Raji (cell line): Measurements from ENCODE around the gene RNF26.

Experiments
- POLR2A ChIP-seq: IDR thresholded peaks from 2 replicates; pipeline ENCODE4 v1.6.1; 2011; ENCODE audit warnings: low read depth, low read length, control low read depth; ENCODE audit not compliant: insufficient read depth

RNF26 gene

DNA sequence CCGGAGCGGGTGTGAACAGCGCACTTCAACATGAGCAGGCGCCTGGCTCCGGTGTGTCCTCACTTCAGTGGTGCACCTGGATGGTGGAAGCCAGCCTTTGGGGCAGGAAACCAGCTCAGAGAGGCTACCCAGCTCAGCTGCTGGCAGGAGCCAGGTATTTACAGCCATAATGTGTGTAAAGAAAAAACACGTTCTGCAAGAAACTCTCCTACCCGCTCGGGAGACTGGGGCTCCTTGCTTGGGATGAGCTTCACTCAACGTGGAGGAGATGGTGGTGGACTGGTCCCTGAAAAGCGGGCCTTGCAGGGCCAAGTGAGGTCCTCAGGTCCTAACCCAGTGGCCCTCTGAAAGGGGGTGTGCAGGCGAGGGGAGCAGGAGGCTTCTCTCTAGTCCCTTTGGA lies 24.9 kb upstream of the RNF26 start:
- TF ChIP-seq POLR2A, result no peak

DNA sequence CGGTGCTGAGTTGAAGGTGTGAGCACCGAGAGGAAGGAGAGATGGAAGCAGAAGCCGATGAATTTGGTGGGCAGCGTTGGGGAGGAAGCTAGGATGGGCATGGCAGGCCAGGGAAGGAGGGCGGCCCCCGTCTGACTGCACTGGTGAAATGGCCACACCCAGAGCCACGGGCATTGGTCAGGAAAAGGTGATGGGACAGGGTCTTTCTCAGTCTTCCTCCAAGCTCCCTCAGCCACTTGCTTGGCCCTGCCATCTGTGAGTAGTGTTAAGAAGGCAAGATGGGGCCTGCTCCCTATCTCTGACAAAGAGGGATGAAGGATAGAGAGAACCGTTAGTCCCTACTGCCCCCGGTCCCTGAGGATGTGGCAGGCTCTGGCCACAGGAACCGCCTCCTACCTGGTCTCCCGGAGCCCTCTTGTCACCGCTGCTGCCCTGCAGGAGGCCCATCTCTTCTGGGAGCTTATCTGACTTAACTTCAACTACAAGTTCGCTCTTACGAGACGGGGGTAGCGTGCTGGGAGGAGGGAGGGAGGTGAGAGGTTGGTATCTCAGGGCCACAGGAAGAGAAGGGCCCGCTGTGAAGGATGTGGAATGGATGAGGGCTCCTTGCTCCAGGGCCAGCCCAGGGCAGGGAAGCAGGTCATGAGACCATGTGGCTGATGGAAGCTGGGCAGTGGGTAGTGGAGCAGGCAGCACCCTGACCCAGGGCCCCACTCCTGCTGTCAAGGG lies 24.2 kb upstream of the RNF26 start:
- TF ChIP-seq POLR2A, result no peak

DNA sequence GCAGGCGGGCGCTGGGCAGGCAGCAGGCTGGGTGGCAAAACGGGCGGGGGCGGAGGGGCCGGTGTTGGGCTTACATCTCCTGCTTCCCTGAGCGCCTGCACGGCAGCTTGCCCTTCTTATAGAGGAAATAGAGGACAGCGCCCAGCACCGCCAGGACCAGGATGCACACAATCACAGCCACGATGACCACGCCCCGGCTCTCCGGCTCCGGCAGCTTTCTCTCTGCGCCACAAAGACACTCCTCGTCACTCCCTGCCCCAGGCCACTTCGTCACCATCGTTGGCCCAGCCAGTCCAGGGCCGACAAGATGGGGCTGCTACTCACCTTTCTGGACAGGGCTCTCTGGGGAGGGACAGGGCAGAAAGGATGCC lies 23.7 kb upstream of the RNF26 start:
- TF ChIP-seq POLR2A, result no peak

DNA sequence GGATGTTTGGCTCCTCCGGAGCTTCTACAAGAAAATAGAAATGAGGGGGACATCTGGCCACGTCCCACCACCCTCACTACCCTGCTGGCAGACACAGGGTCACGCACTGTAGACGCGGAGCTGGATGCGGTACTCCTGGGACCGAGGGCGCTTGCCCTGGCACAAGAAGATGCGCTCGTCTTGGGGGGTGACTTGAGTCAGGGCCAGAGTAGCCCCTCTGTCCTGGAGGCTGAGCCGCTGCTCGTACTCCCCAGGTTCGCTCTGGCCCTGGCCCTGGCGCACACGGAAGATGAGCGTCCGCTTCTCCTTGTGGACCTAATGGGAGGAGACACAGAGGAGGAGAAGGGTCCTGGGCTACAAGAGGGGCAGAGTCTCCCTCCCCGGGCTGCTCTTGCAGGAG lies 19.6 kb upstream of the RNF26 start:
- TF ChIP-seq POLR2A, result no peak

DNA sequence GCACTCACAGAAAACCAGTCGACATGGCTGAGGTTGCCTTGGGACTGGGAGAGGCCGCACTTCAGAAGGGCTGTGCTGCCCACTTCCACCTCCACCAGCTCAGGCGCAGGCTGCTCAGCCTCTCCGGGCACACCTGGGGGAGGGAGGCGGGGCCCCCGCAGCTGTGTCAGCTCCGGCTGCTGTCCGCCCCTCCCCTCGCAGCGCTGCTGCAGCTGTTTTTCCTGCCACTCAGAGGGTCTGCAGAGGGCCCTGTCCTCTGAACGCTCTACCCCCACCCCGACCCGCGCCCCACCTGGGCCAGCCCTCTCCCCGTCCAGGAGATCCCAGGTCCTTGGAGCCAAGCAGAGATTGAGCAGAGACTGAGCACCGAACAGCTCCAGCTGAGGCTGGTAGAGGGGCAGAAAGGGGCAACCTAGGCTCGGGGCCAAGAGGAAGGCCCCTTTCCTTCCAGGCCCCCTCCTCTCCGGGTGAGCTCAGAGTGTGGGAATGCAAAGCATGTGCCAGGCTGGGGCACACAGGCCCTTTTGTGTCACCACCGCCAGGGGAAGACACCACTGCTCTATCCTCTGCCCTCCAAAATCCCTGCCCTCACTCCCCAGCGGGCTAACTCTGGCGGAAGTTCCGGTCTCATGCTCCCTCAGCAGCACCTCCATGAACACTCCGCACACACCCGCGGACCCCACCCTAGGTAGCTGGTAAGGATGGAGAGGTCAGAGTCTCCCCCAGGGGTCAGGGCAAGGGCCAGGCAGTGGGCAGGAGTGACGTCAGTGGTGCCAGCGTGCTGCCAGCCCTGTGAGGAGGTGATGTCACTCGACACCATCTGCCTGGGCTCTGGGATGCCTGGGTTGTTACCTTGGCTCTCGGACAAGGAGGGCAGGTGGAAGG lies 19.0 kb upstream of the RNF26 start:
- peak; percentile 45; the same call in 1 of the 2 replicates for TF ChIP-seq POLR2A

DNA sequence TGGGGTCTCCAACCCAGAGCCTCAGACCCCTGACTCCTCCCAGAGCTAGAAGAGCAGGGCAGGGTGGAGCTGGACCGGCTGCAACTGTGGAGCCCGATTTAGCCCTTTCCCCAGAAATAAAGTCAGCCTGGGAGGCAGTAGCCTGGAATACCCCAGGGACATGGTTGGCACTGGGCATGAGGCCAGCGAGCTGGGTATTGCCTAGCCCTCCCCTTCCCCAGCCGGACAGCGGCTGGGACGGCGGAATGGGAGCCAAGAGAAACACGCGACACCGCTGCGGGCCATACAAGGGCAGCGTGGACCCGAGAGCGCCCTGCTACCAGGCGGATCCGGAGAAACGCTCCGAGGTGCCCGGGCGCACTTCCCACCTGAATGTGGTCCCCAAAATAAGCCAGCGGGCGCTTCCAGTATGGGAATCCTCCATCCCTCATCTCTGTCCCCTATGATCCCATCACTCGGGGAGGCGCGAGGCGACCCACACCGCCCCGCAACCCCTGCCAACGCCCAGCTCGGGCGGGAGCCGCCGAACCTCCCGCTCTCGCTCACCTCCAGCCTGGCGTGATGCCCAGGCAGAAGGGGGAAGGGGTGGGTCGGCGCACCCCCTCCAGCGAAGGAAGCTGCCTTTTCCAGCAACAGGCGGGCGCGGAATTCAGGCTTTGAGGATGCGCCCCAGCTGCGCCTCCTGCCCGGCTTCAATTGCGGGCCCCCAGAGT lies 18.2 kb upstream of the RNF26 start:
- TF ChIP-seq POLR2A, result no peak

DNA sequence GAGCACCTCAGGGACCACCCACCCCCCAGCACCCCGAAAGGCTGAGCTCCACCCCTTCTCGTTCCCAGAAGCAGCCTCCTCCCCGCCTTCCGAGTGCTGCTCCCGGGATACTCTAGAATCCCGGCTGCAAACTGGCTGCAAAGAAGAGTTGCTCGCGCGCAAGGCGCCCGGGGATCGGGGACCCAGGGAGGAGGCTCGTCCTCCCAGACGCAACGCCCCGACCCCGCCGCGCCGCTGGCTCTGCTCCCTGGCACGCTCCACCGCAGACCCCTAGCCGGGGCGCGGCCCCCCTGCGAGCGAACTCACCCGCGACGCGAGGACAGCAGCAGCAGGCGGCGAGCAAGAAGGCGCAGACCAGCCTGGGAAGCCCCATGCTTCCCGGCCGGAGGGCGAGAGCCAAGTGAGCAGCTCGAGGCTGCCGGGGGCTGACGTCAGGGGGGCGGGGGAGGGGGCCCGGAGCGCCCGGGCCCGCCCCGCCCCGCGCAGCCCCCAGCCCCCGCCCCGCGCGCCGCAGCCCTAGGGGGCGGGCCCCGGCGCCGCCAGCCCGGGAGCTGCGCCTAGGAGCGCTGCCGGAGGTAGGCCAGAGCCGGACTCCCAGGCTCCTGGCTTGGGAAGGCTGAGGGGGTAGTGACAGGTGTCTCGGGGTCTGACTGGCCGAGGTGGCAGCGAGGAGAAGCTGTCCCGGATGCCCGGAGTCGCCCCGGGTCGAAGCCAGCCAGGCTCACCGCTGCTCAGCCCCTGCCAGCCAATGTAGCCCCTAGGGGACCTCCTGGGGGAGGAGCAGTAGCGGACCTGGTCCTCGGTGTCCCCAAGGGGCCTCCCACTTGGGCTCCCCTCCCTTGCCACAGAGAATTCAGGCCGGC lies 17.4 kb upstream of the RNF26 start, which contains the start of gene MCAM:
TSS of gene MCAM (minus strand) at position 402 of the 863 bp plus-strand sequence. CDS start at position 373, 29 bp downstream.
- no peak for TF ChIP-seq POLR2A

DNA sequence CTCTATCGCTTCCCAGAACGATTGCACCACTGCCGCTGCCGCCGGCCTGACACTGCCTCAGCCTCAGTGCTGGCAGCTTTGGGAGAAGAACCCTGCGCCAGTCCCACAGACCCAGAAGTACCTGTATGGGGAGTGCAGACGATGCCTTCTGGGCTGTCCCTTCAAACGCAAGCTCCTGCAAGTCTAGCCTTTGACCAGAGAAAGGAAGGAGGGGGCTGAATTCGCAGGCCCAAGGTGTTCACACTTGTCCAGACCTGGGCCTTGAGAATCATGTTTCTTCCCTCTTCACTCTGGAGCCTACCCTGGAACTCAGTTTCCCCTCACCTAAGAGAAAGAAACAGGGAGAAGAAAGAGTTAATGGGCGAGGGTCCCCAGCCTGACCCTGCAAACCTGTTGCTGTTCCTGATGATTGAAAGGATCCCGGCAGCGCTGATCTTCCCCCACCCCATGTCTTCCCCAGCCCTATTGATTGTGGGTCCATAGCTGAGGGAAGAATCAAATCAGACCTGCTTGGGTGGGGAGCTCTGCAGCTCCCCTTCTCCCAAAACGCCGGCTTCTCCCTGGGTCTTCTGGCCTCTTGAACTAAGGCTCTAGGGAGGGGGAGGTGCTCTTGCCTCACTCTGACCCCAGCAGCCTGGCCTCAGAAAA lies 16.6 kb upstream of the RNF26 start:
- no peak for TF ChIP-seq POLR2A

DNA sequence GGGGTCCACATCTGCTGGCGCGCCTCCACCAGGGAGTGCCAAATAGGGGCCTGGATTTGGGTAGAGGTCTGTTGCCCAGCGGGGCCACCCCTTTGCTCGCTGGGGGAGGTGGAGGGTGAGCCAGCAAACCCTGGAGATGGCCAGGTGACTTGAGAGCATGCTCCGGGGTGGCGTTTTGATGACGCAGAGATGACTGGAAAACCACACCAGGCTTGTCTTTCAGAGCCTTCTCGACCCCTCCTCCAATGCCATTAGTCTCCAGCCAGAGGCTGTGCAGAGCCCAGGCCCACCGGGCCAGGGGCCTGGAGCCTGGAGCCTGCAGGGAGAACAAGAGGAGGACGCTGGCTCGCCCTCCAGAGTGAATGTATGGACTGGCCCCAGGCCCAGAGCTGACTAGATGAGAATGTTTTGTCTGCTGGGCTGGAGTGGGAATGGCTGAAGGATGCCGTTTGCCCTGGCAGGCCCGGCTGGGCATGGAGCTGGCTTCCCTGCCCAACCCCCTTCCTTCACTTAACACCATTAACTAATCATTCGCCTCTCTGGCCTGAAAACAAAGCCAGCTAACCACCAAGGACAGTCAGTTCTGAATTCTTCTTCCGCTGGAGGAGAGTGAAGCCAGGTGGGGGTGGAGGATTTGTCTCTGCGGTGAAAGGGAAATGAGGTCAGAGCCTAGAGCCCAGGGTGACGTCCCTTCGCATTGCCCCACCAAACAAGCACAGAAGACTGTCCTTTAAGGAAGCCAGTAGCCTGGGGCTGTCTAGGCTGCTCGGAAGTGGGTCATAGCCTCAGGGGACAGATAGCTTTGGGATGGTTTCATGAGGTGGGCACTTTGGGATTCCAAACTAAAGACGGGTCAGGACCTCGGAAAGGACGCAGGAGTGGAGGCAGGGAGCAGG lies 15.8 kb upstream of the RNF26 start:
- TF ChIP-seq POLR2A, result no peak

DNA sequence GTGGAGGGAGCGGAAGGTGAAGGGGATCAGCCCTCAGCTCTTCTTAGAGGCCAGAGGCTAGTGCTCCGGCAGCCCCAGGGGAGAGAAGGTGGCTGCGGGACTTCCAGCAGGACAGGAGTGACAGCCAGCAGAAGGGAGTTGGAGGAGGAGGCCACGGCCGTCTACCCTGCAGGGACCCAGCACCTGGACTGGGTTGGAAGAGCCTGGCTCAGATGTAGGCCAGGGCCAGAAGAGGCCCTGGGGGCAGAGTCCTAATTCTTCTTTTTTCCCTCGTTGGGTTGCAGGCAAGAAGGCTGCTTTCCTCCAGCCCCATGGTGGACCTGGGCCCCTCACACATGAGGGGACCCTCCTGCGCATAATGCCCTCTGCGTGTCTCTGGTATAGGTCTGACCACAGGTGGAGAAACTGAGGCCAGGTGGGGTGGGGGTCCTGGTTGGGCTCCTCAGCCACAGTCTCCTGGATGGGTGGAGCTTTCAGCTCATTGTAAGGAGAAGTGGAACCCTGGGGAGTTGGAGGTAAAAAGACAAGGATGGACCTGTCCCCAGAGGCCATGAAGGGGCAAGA lies 15.1 kb upstream of the RNF26 start:
- TF ChIP-seq POLR2A, result no peak

DNA sequence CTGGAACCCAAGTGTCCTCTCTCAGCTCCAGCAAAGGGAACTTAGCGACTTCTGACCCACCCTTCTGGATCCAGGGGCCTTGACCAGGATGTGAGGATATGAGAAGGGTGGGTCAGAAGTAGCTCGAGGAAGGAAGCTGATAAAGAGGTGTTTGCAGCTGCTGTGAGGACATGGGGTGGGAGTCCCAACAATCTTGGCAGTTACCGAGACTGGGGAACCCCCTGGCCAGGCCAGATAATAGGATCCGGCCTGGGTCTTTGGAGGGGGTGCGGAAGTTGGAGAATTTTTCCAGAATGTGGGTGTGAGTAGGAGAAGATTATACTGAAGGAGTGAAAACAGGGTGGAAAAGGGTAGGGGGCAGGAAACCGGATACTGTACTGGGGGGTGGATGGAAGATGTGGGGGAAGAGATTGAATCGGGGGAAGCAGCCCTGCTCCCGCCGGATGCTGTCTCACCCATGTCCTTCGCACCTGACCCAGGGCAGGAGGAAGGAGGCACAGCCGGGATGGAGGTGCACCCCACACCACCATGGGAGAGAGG lies 14.6 kb upstream of the RNF26 start:
- no peak for TF ChIP-seq POLR2A

DNA sequence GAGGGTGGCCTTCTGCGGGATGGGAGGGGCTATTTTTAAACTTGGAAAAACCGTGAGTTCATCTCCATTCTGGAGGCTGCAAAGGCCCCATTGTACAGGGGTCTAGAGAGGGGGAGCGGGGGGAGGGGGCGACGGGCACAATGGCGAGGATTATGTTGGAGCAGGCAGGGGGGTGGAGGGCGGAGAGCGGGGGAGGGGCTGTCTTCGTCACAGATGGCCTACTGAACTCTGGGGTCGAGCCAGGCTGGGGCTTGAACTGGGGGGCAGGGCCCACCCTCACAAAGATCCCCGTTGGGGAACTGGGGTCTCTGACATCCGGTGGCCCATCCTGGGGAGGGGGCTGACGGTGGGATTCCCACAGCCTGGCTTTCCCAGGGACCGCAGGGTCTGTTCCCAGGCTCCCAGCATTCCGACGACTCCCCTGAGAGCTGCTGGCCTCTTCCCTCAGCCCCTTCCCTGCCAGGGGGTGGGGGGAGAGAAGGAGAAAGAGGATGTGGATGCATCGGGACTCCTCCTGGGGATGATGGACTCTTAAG lies 14.0 kb upstream of the RNF26 start:
- TF ChIP-seq POLR2A, result no peak

DNA sequence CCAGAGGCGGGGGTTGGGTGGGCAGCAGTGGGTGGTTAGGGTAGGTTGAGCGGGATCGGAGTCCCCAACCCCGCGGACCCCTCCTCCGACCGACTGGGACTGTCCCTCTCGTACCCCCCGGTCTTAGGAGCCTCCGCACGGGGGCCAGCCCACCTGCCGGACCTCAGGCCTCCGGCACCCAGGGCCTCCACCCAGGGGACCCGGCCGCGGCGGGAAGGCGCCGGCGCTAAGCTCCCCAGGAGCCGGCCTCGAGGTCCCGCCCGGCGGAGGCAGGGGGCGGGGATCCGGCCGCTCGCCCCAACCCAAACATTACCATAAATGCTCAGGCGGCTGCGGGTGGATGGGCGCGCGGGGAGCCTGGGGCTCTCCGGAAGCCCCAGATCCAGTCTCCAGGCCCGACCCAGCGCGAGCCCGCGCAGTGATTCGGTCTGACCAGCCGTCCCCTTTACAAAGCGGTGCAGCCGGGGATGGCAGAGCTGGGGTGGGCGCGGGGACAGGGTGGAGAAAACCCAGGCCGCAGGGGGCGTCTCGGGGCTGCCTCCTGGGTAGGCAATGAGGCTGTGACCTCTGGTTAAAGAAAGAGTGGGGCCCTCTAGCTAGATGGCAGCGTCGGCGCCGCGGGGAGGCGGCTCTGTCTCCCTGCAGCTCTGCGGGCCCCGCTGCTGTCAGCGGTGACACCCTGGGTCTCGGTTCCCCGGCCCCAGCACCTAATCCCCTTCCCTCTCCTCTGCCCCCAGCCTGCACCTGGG lies 13.4 kb upstream of the RNF26 start:
- TF ChIP-seq POLR2A, result peak; percentile 61
